SK-N-SH treated with all-trans-retinoic acid at 6 μM for 48 hours (cell line): Measurements from ENCODE around the gene GRAP.

ENCODE experiments used
- ATAC-seq: fragments of 200-7000 bp; cut with Tn5 transposase; 3 replicates; pipeline ENCODE4 v1.9.1; 2020; ENCODE audit warnings: mild to moderate bottlenecking, moderate library complexity
- ARNTL ChIP-seq: fragments of 450-650 bp; formaldehyde crosslinking; IDR thresholded peaks from 2 replicates; pipeline ENCODE4 v1.5.0; 2020; ENCODE audit warnings: low read depth, mild to moderate bottlenecking, moderate library complexity, borderline replicate concordance
- BACH2 ChIP-seq: fragments of 250-450 bp; sonication (Bioruptor Pico); IDR thresholded peaks from 2 replicates; pipeline ENCODE4 v1.9.0; 2021; ENCODE audit warnings: mild to moderate bottlenecking, borderline replicate concordance
- CSDC2 ChIP-seq: fragments of 250-450 bp; sonication (Bioruptor Pico); IDR thresholded peaks from 2 replicates; pipeline ENCODE4 v1.5.0; 2020; ENCODE audit warnings: mild to moderate bottlenecking, moderate library complexity
- ESRRG ChIP-seq: fragments of 250-450 bp; sonication (Bioruptor Pico); IDR thresholded peaks from 2 replicates; pipeline ENCODE4 v1.6.1; 2021; ENCODE audit warnings: mild to moderate bottlenecking
- GLIS3 ChIP-seq: fragments of 250-450 bp; sonication (Bioruptor Pico); IDR thresholded peaks from 2 replicates; pipeline ENCODE4 v1.5.0; 2020; ENCODE audit warnings: mild to moderate bottlenecking, moderate library complexity
- ISL1 ChIP-seq: fragments of 250-450 bp; sonication (Bioruptor Pico); IDR thresholded peaks from 2 replicates; pipeline ENCODE4 v2.1.2; 2022; ENCODE audit warnings: mild to moderate bottlenecking, moderate library complexity
- PATZ1 ChIP-seq: fragments of 250-450 bp; sonication (Bioruptor Pico); IDR thresholded peaks from 2 replicates; pipeline ENCODE4 v1.8.0; 2020; ENCODE audit warnings: mild to moderate bottlenecking, moderate library complexity, borderline replicate concordance
- PPARA ChIP-seq: fragments of 250-450 bp; sonication (Bioruptor Pico); IDR thresholded peaks from 2 replicates; pipeline ENCODE4 v1.5.0; 2020; ENCODE audit warnings: mild to moderate bottlenecking, borderline replicate concordance
- RARB ChIP-seq: fragments of 250-450 bp; sonication (Bioruptor Pico); IDR thresholded peaks from 2 replicates; pipeline ENCODE4 v1.8.0; 2021; ENCODE audit warnings: mild to moderate bottlenecking, moderate library complexity
- SNAI2 ChIP-seq: fragments of 250-450 bp; sonication (Bioruptor Pico); IDR thresholded peaks from 2 replicates; pipeline ENCODE4 v1.5.0; 2020; ENCODE audit warnings: mild to moderate bottlenecking, moderate library complexity
- TCF4 ChIP-seq: fragments of 250-450 bp; sonication (Bioruptor Pico); IDR thresholded peaks from 2 replicates; pipeline ENCODE4 v1.8.0; 2021; ENCODE audit warnings: mild to moderate bottlenecking, moderate library complexity, borderline replicate concordance
- TOX ChIP-seq: fragments of 250-450 bp; sonication (Bioruptor Pico); IDR thresholded peaks from 2 replicates; pipeline ENCODE4 v1.8.0; 2021; ENCODE audit warnings: mild to moderate bottlenecking, moderate library complexity, borderline replicate concordance
- ZC3H10 ChIP-seq: fragments of 250-450 bp; sonication (Bioruptor Pico); IDR thresholded peaks from 2 replicates; pipeline ENCODE4 v1.5.1; 2021; ENCODE audit warnings: mild to moderate bottlenecking, moderate library complexity
- ZFP3 ChIP-seq: fragments of 250-450 bp; sonication (Bioruptor Pico); IDR thresholded peaks from 2 replicates; pipeline ENCODE4 v1.5.0; 2020; ENCODE audit warnings: mild to moderate bottlenecking, moderate library complexity
- ZFP30 ChIP-seq: fragments of 450-650 bp; formaldehyde crosslinking; IDR thresholded peaks from 2 replicates; pipeline ENCODE4 v1.5.0; 2022; ENCODE audit warnings: mild to moderate bottlenecking, moderate library complexity
- ZNF565 ChIP-seq: fragments of 450-650 bp; formaldehyde crosslinking; conservative IDR thresholded peaks from 2 replicates; pipeline ENCODE4 v1.5.0; 2020; ENCODE audit warnings: low read depth, mild to moderate bottlenecking, moderate library complexity
- ZNF8 ChIP-seq: fragments of 450-650 bp; formaldehyde crosslinking; IDR thresholded peaks from 2 replicates; pipeline ENCODE4 v1.5.0; 2020; ENCODE audit warnings: mild to moderate bottlenecking, moderate library complexity
- TF ChIP-seq, protein P1 (sequence below): fragments of 250-450 bp; sonication (Bioruptor Pico); IDR thresholded peaks from 2 replicates; pipeline ENCODE4 v1.5.1; 2021; ENCODE audit warnings: mild to moderate bottlenecking, moderate library complexity
- TF ChIP-seq, protein P2 (sequence below): fragments of 250-450 bp; sonication (Bioruptor Pico); IDR thresholded peaks from 2 replicates; pipeline ENCODE4 v1.5.0; 2020; ENCODE audit warnings: mild to moderate bottlenecking, moderate library complexity

GRAP gene

GRCh38 chr17:18981335-18981641 lies 65.5 kb downstream of the GRAP start (continued):
- TF ChIP-seq, protein P1, sequence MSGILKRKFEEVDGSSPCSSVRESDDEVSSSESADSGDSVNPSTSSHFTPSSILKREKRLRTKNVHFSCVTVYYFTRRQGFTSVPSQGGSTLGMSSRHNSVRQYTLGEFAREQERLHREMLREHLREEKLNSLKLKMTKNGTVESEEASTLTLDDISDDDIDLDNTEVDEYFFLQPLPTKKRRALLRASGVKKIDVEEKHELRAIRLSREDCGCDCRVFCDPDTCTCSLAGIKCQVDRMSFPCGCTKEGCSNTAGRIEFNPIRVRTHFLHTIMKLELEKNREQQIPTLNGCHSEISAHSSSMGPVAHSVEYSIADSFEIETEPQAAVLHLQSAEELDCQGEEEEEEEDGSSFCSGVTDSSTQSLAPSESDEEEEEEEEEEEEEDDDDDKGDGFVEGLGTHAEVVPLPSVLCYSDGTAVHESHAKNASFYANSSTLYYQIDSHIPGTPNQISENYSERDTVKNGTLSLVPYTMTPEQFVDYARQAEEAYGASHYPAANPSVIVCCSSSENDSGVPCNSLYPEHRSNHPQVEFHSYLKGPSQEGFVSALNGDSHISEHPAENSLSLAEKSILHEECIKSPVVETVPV (CRISPR knock-in tag): no peak
- TF ChIP-seq RARB (CRISPR knock-in tag): no peak
- TF ChIP-seq, all 23 proteins: peak for 0

DNA sequence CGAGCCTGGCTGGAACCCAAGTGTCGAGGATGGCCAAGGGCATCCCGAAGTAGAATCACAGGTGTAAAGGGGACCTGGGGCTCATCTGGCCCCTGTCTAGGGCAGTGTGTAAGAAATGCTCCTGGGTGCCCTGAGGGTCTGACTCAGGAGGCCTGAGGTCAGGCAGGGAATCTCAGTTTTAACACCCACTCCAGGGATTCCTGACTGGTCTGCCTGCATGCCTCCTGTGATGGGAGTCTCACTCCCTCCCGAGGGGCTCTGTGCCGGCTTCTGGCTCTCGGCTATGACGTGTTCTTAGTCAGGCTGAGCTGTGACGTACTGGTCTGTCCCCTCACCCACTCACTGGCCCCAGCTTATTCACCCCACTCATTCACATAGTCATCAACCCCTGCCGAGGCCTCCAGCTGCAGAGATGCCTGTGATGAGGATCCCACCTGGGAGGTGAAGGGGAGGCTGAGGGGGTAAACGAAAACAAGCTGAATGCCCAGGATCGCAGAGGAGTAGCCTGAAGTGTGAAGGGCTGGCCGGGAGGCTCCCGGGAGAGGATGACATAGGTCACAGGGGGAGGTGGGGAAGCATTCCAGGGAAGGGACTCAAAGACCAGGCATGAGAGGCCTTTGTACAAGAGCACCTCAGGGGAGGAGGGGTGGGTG lies 65.9 kb downstream of the GRAP start:
- no peak for TF ChIP-seq RARB (CRISPR knock-in tag)
- TF ChIP-seq ARNTL (CRISPR knock-in tag): no peak
- no peak for TF ChIP-seq PPARA
- TF ChIP-seq ESRRG (CRISPR knock-in tag): no peak
- no peak for TF ChIP-seq GLIS3
- TF ChIP-seq PATZ1 (CRISPR knock-in tag): no peak
- no peak for TF ChIP-seq ISL1 (CRISPR knock-in tag)
- TF ChIP-seq ZNF8: no peak
- no peak for TF ChIP-seq ZFP30 (CRISPR knock-in tag)
- TF ChIP-seq, all 23 proteins: peak for 0

GRCh38 chr17:18978655-18979054 lies 68.1 kb downstream of the GRAP start:
- TF ChIP-seq ZC3H10 (CRISPR knock-in tag): no peak
- TF ChIP-seq CSDC2 (CRISPR knock-in tag): no peak
- TF ChIP-seq, protein P1 (CRISPR knock-in tag): no peak
- TF ChIP-seq ARNTL (CRISPR knock-in tag): no peak
- no peak for TF ChIP-seq ISL1 (CRISPR knock-in tag)
- TF ChIP-seq GLIS3: no peak
- no peak for TF ChIP-seq BACH2 (CRISPR knock-in tag)
- no peak for TF ChIP-seq ZFP30 (CRISPR knock-in tag)
- TF ChIP-seq ZFP3 (CRISPR knock-in tag): no peak
- no peak for TF ChIP-seq TOX (CRISPR knock-in tag)
- no peak for TF ChIP-seq PATZ1 (CRISPR knock-in tag)
- no peak for ATAC-seq

More for the DNA sequence above, 65.9 kb downstream of the GRAP start:
- ATAC-seq: no peak

DNA sequence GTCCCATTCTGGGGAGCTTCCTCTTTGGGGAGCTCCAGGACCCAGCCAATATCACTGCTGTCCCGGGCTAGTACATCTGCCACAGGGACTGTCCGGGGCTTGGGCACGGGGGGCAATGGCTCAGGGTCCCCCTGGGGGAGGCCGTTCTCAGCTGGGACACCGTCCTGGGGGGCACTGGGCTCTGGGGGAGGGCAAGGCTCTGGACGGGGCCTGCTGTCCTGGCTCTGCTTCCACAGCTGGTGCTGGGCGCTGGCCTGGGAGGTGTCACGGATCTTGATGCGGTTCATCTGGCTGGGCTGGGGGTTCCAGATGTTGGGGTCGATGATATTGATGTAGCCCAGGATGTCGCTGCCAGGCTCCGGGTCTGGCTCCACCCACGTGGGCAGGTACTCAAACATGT lies 68.7 kb downstream of the GRAP start:
- ATAC-seq: no peak
- TF ChIP-seq ESRRG (CRISPR knock-in tag) (no peak), TOX (CRISPR knock-in tag) (no peak), ZNF8 (no peak), ZFP30 (CRISPR knock-in tag) (no peak), TCF4 (CRISPR knock-in tag) (no peak), BACH2 (CRISPR knock-in tag) (no peak), ISL1 (CRISPR knock-in tag) (no peak), ZFP3 (CRISPR knock-in tag) (no peak), SNAI2 (no peak), PATZ1 (CRISPR knock-in tag) (no peak), ZNF565 (CRISPR knock-in tag) (no peak), GLIS3 (no peak), RARB (CRISPR knock-in tag) (no peak)
- TF ChIP-seq, protein P2, sequence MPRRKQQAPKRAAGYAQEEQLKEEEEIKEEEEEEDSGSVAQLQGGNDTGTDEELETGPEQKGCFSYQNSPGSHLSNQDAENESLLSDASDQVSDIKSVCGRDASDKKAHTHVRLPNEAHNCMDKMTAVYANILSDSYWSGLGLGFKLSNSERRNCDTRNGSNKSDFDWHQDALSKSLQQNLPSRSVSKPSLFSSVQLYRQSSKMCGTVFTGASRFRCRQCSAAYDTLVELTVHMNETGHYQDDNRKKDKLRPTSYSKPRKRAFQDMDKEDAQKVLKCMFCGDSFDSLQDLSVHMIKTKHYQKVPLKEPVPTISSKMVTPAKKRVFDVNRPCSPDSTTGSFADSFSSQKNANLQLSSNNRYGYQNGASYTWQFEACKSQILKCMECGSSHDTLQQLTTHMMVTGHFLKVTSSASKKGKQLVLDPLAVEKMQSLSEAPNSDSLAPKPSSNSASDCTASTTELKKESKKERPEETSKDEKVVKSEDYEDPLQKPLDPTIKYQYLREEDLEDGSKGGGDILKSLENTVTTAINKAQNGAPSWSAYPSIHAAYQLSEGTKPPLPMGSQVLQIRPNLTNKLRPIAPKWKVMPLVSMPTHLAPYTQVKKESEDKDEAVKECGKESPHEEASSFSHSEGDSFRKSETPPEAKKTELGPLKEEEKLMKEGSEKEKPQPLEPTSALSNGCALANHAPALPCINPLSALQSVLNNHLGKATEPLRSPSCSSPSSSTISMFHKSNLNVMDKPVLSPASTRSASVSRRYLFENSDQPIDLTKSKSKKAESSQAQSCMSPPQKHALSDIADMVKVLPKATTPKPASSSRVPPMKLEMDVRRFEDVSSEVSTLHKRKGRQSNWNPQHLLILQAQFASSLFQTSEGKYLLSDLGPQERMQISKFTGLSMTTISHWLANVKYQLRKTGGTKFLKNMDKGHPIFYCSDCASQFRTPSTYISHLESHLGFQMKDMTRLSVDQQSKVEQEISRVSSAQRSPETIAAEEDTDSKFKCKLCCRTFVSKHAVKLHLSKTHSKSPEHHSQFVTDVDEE (CRISPR knock-in tag): no peak
- TF ChIP-seq, protein P1 (CRISPR knock-in tag): no peak
